ENCODE data around the gene DUT. TPM values are rescaled to one million over a fixed set of nuclear protein-coding genes. Genes with fewer than 3 reads are reported as not detected.

DUT gene
- total RNA-seq, 3 donors from 2014 or later, result 101 to 105 (median 105) TPM

DNA sequence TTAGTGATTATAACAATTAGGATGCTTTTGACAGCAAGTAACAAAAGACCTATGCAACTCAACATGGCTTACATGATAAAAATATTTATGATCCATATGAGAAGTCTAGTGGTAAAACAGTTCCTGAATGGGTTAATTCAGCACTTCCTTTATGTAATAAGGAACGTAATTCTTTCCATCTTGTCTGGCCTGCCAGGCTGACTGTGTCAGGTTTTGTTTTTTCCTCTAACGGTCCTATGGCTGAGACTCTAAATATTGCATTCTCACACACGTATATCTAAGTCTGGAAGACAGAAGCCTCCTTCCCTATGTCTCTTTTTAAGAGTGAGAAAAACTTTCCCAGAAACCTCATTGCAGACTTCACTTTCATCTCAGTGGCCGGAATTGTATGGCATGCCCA is 50.6 kb downstream of the DUT start:
- Histone ChIP-seq H3K36me3 (no peaks in the 10 kb centered on the region), H3K4me3 (no peak overlapping the region), H3K27me3 (no peaks in the 10 kb centered on the region), H3K4me1 (no peaks in the 10 kb centered on the region), H3K27ac (no peak overlapping the region), H3K9me3 (no peaks in the 10 kb centered on the region)
- TF ChIP-seq POLR2A (IDR thresholded peaks at IDR 0.05) (no peak), CTCF (IDR thresholded peaks at IDR 0.05) (no peak), POLR2AphosphoS5 (IDR thresholded peaks at IDR 0.05) (no peak)
- intact Hi-C loops (cut with DNase I; ENCODE audit: low total_unique reads), result no loop called here
- DNase-seq (ENCODE audit: low spot score in 2 of 2), result no peak

- intact Hi-C loops (cut with DNase I; ENCODE audit: low total_unique reads), result no loop called here
- Histone ChIP-seq H3K4me3 (no peak overlapping the region), H3K36me3 (no peaks in the 10 kb centered on the region), H3K27me3 (no peaks in the 10 kb centered on the region), H3K4me1 (no peaks in the 10 kb centered on the region), H3K27ac (no peak overlapping the region), H3K9me3 (no peaks in the 10 kb centered on the region)
- TF ChIP-seq POLR2A (IDR thresholded peaks at IDR 0.05) (no peak), POLR2AphosphoS5 (IDR thresholded peaks at IDR 0.05) (no peak), CTCF (IDR thresholded peaks at IDR 0.05) (no peak)
- DNase-seq (ENCODE audit: low spot score in 2 of 2), result no peak
Observed at GRCh38 chr15:48383031-48383430, 51.8 kb downstream of the DUT start.

- Histone ChIP-seq H3K27me3 (no peaks in the 10 kb centered on the region), H3K9me3 (no peaks in the 10 kb centered on the region), H3K27ac (no peak overlapping the region), H3K36me3 (no peaks in the 10 kb centered on the region), H3K4me3 (no peak overlapping the region), H3K4me1 (no peaks in the 10 kb centered on the region)
- TF ChIP-seq CTCF (IDR thresholded peaks at IDR 0.05) (no peak), POLR2AphosphoS5 (IDR thresholded peaks at IDR 0.05) (no peak), POLR2A (IDR thresholded peaks at IDR 0.05) (no peak)
- no peak for DNase-seq (ENCODE audit: low spot score in 2 of 2)
- intact Hi-C loops (cut with DNase I; ENCODE audit: low total_unique reads), result no loop called here
Observed at GRCh38 chr15:48384616-48385015, 53.4 kb downstream of the DUT start.

GRCh38 chr15:48385031-48385830 is 54.0 kb downstream of the DUT start:
- Histone ChIP-seq H3K27ac (no peak overlapping the region), H3K27me3 (no peaks in the 10 kb centered on the region), H3K36me3 (no peaks in the 10 kb centered on the region), H3K4me1 (no peaks in the 10 kb centered on the region), H3K9me3 (no peaks in the 10 kb centered on the region), H3K4me3 (no peak overlapping the region)
- intact Hi-C loops (cut with DNase I; ENCODE audit: low total_unique reads), result no loop called here
- no peak for TF ChIP-seq POLR2AphosphoS5 (IDR thresholded peaks at IDR 0.05)
- DNase-seq (ENCODE audit: low spot score in 2 of 2), result no peak

DNA sequence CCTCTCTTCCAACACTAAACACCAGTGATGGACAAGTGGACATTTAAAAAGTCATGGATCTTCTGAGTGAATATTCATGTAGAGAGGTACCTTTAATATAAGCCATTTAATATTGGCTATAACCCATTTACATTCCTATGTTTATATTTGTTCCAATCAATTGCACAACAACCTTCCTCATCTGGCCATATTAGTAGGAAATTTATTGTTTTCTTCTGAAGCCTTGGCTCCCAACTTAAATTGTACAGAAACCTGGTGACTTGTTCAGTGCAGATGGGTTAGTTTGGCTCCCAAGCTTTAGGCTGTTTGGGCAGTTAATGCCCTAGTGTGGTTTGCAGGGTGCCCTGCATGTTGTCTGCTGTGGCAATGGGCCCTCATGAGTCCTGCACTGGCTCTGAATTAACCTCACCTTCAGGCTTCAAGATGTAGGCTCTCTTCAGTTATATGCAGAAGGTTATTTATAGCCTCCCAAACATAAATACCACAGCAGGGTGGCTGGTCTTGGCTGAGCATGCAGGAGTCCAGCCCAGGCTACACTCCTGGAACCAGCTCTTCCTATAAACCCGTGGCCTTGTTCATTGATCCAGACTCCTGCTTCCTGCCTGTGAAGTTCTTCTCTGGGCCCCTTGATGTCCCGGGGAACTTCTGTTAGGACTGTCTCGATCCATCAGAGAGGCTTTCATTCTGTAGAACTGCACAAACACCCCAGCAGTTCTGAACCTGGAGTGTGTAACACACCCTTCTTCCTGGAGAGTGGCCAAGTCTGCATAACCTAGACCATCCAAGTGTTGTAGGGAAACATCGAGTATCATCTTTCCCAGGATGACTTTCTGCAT is 57.0 kb downstream of the DUT start:
- H3K9me3 ChIP-seq, result no peaks in the 10 kb centered on the region
- H3K4me3 ChIP-seq, result no peak overlapping the region
- intact Hi-C loops (cut with DNase I; ENCODE audit: low total_unique reads), result no loop called here
- H3K27me3 ChIP-seq, result no peaks in the 10 kb centered on the region
- H3K27ac ChIP-seq, result peak overlapping the region; percentile 10 to 66
- TF ChIP-seq CTCF (IDR thresholded peaks at IDR 0.05) (no peak), POLR2AphosphoS5 (IDR thresholded peaks at IDR 0.05) (no peak), POLR2A (IDR thresholded peaks at IDR 0.05) (no peak)
- DNase-seq (ENCODE audit: low spot score in 2 of 2), result no peak
- no peaks in the 10 kb centered on the region for H3K36me3 ChIP-seq
- H3K4me1 ChIP-seq, result no peaks in the 10 kb centered on the region

Measured in breast epithelium (tissue), 4 donors.